ENCODE data around the gene PWWP2B.

DNA sequence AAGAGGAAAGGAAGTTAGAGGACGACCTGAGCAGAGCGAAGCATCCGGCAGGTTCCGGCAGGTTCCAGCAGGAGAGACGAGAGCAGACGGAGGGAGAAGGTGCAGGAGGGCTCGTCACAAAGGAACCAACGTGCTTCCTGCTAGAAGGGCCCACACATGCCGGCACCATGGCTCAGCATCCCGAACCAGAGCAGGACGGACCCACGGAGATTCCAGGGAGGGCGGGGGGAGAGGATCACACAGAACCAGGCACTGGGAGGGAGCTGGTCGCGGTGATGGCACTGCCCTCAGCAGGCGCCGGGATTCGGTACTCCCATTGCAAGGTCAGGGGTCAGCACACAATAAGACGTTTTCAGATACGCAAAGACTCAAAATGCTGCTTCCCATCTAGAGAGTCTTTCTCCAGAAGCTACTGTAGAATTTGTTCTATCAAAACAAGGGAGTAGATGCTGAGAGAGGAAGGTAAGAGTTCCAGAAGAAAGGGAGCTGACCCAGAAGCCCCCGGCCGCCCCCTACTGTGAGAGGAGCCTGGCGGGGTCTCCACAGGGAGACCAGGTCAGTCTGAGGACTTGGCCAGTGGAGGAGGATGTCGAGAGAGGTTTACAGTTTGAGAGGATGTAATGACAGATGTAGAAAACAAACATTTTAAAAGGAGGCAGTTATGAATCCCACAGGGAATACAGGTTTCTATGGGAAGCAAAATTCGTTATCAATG, 23.6 kb upstream of the PWWP2B start:
- TF ChIP-seq POLR2A (IDR thresholded peaks at IDR 0.05) = no peak
- TF ChIP-seq, protein P1, sequence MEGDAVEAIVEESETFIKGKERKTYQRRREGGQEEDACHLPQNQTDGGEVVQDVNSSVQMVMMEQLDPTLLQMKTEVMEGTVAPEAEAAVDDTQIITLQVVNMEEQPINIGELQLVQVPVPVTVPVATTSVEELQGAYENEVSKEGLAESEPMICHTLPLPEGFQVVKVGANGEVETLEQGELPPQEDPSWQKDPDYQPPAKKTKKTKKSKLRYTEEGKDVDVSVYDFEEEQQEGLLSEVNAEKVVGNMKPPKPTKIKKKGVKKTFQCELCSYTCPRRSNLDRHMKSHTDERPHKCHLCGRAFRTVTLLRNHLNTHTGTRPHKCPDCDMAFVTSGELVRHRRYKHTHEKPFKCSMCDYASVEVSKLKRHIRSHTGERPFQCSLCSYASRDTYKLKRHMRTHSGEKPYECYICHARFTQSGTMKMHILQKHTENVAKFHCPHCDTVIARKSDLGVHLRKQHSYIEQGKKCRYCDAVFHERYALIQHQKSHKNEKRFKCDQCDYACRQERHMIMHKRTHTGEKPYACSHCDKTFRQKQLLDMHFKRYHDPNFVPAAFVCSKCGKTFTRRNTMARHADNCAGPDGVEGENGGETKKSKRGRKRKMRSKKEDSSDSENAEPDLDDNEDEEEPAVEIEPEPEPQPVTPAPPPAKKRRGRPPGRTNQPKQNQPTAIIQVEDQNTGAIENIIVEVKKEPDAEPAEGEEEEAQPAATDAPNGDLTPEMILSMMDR (IDR thresholded peaks at IDR 0.05) = no peak

Data from heart left ventricle (tissue), 13 donors.